CD4-positive, alpha-beta memory T cell (primary cell): ENCODE results near the gene PTCH1. TPM values are rescaled to one million over a fixed set of nuclear protein-coding genes. Genes with fewer than 3 reads are reported as not detected.

Experiments
- CTCF ChIA-PET: fragments of 350-600 bp; sonication (Branson Sonifier 250); formaldehyde crosslinking; loops from one replicate; lab custom pipeline; 2021; ENCODE audit warnings: inconsistent platforms; ENCODE audit not compliant: partially characterized antibody; lab: Charles Lee
- POLR2A ChIA-PET: fragments of 350-600 bp; sonication (Branson Sonifier 250); formaldehyde crosslinking; loops from one replicate; lab custom pipeline; 2021; ENCODE audit not compliant: partially characterized antibody; lab: Charles Lee
- DNase-seq, 5 donors: peaks; one replicate each; pipeline versions ENCODE4 v3.0.0 to v3.0.0-alpha.2; 2020 to 2022; ENCODE audit warnings: mixed read lengths in 1 of 5
- H3K27ac ChIP-seq: one replicate; pipeline ENCODE4 v1.7.0; 2013; ENCODE audit warnings: low read depth, low read length
- H3K27me3 ChIP-seq: 2 replicates; pipeline ENCODE4 v1.7.0; 2013; ENCODE audit warnings: mild to moderate bottlenecking, low read length, moderate library complexity; ENCODE audit not compliant: insufficient read depth
- H3K36me3 ChIP-seq: 2 replicates; pipeline ENCODE4 v1.7.0; 2013; ENCODE audit warnings: mild to moderate bottlenecking, low read length, moderate library complexity; ENCODE audit not compliant: insufficient read depth
- H3K4me1 ChIP-seq: 2 replicates; pipeline ENCODE4 v1.7.0; 2013; ENCODE audit warnings: mild to moderate bottlenecking, low read length, moderate library complexity; ENCODE audit not compliant: insufficient read depth
- H3K4me3 ChIP-seq, 2 donors: one replicate each; pipeline ENCODE4 v1.7.0; 2013; ENCODE audit warnings: low read length in 2 of 2, mild to moderate bottlenecking in 1 of 2
- H3K9me3 ChIP-seq, 2 donors: one replicate each; pipeline ENCODE4 v1.7.0; 2013; ENCODE audit warnings: low read length in 2 of 2, control low read depth in 1 of 2; ENCODE audit not compliant: control insufficient read depth in 1 of 2
- H3K27ac Mint-ChIP-seq, 7 donors: one replicate each; pipeline ENCODE4 v1.8.0; 2020 to 2021; ENCODE audit warnings: mixed read lengths in 7 of 7, mild to moderate bottlenecking in 6 of 7, inconsistent platforms in 3 of 7, moderate library complexity in 3 of 7
- H3K27me3 Mint-ChIP-seq, 2 donors: one replicate each; pipeline ENCODE4 v1.8.0; 2020 to 2021; ENCODE audit warnings: mixed read lengths in 2 of 2
- H3K36me3 Mint-ChIP-seq, 2 donors: one replicate each; pipeline ENCODE4 v1.8.0; 2020 to 2021; ENCODE audit warnings: mixed read lengths in 2 of 2, inconsistent platforms in 1 of 2, mild to moderate bottlenecking in 1 of 2
- H3K4me1 Mint-ChIP-seq, 4 donors: one replicate each; pipeline ENCODE4 v1.8.0; 2020 to 2021; ENCODE audit warnings: mixed read lengths in 4 of 4, mild to moderate bottlenecking in 1 of 4
- H3K4me3 Mint-ChIP-seq, 8 donors: one replicate each; pipeline ENCODE4 v1.8.0; 2020 to 2021; ENCODE audit warnings: mixed read lengths in 8 of 8, mild to moderate bottlenecking in 7 of 8, moderate library complexity in 6 of 8, inconsistent platforms in 3 of 8
- H3K9me3 Mint-ChIP-seq, 8 donors: one replicate each; pipeline ENCODE4 v1.8.0; 2020 to 2021; ENCODE audit warnings: mixed read lengths in 8 of 8, mild to moderate bottlenecking in 5 of 8, inconsistent platforms in 3 of 8, moderate library complexity in 1 of 8
- intact Hi-C: fragments of 100-400 bp; cut with micrococcal nuclease; formaldehyde crosslinking; loops from one replicate; pipeline ENCODE4 v1.15.1; 2023
- polyA plus RNA-seq, 2 donors: library from polyadenylated mRNA; unstranded; fragments of 300-500 nt; fragmentation: Illumina TruSeq; gene quantifications; one replicate each; pipeline ENCODE4 v1.2.3, GENCODE V29; 2021
- total RNA-seq, 2 experiments: library from RNA; stranded (reverse); gene quantifications; one replicate each; pipeline ENCODE4 v1.2.3, GENCODE V29; 2021

PTCH1 gene
- total RNA-seq (10 to 100 TPM; 18.8 to 23.0 TPM), polyA plus RNA-seq (10 to 100 TPM in 1 of 2 donors, 1 to 10 TPM in 1; 2.7 to 13.5 TPM)

GRCh38 chr9:95516734-95517558, at the start of gene PTCH1:
Gene PTCH1 (minus strand): TSS chr9:95516971.
- ChIA-PET POLR2A (interaction anchor here (1.6 kb wide), 1 partner anchor 10 kb away, joined by 10 read pairs; no protein-coding TSS in a partner anchor), CTCF (interaction anchor here (1.2 kb wide), 1 partner anchor 10 kb away, joined by 3 read pairs; no protein-coding TSS in a partner anchor)
- H3K36me3 Mint-ChIP-seq = peaks cover 0 to 2% of the 10 kb centered on the region in 2 donors
- peak within 1 kb of the TSS; percentile 91 to 99 (median 96) for H3K4me3 Mint-ChIP-seq
- Histone ChIP-seq H3K4me1 (peaks cover 16% of the 10 kb centered on the region), H3K27me3 (no peaks in the 10 kb centered on the region), H3K9me3 (no peaks in the 10 kb centered on the region), H3K27ac (no peak within 1 kb of the TSS), H3K36me3 (no peaks in the 10 kb centered on the region), H3K4me3 (peak within 1 kb of the TSS; percentile 34 to 57)
- H3K27ac Mint-ChIP-seq = peak within 1 kb of the TSS; percentile 49 to 92 (median 79)
- intact Hi-C loops = no loop called here
- H3K9me3 Mint-ChIP-seq = peaks cover 0 to 16% (median 8%) of the 10 kb centered on the region in 8 donors
- peaks cover 11 to 41% (median 19%) of the 10 kb centered on the region in 4 donors for H3K4me1 Mint-ChIP-seq
- H3K27me3 Mint-ChIP-seq = peaks cover 12 to 13% of the 10 kb centered on the region in 2 donors
- DNase-seq = peak; percentile 42 to 60 (median 44)

- DNase-seq = no peak
- H3K9me3 Mint-ChIP-seq = no peaks in the 10 kb centered on the region
- ChIA-PET POLR2A (no interaction called here), CTCF (no interaction called here)
- Histone ChIP-seq H3K27ac (no peak overlapping the region), H3K36me3 (no peaks in the 10 kb centered on the region), H3K9me3 (no peaks in the 10 kb centered on the region), H3K4me1 (peaks cover 3% of the 10 kb centered on the region), H3K4me3 (no peak overlapping the region), H3K27me3 (peaks cover 12% of the 10 kb centered on the region)
- peaks cover 2 to 17% (median 10%) of the 10 kb centered on the region in 4 donors for H3K4me1 Mint-ChIP-seq
- no peaks in the 10 kb centered on the region for H3K36me3 Mint-ChIP-seq
- no peak overlapping the region for H3K27ac Mint-ChIP-seq
- intact Hi-C loops = no loop called here
- H3K27me3 Mint-ChIP-seq = peaks cover 8 to 17% of the 10 kb centered on the region in 2 donors
- H3K4me3 Mint-ChIP-seq = no peak overlapping the region
Measured at GRCh38 chr9:95565982-95566381, 49.2 kb upstream of the PTCH1 start.

DNA sequence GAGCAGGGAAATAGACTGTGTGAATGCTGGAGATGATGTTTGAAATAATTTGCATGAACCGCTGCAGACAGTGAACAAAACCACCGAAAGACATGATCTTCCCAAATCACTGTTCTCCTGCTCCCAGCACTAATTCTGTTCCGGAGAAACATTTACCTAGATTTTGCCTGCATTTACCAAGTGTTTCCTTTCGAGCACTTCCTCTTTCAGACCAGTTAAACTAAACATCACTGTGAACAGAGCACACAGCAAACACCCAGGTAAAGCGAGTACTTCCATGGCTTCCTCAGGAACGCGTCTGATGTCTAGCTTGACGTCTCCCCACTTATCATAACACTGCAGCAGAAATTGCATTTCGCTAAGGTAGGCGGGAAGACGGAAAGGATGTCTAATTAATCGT, 45.1 kb upstream of the PTCH1 start:
- Mint-ChIP-seq H3K9me3 (peaks cover 0 to 3% (median 0%) of the 10 kb centered on the region in 8 donors), H3K4me1 (peaks cover 2 to 6% (median 4%) of the 10 kb centered on the region in 4 donors), H3K4me3 (peak overlapping the region in 2 of 8 donors; percentile 18 to 24), H3K36me3 (no peaks in the 10 kb centered on the region), H3K27me3 (peaks cover 5 to 9% of the 10 kb centered on the region in 2 donors), H3K27ac (no peak overlapping the region)
- H3K27me3 ChIP-seq = no peaks in the 10 kb centered on the region
- H3K9me3 ChIP-seq = no peaks in the 10 kb centered on the region
- no peaks in the 10 kb centered on the region for H3K4me1 ChIP-seq
- intact Hi-C loops = no loop called here
- H3K4me3 ChIP-seq = no peak overlapping the region
- no peak overlapping the region for H3K27ac ChIP-seq
- DNase-seq = no peak
- no peaks in the 10 kb centered on the region for H3K36me3 ChIP-seq
- POLR2A ChIA-PET = no interaction called here
- CTCF ChIA-PET = no interaction called here

DNA sequence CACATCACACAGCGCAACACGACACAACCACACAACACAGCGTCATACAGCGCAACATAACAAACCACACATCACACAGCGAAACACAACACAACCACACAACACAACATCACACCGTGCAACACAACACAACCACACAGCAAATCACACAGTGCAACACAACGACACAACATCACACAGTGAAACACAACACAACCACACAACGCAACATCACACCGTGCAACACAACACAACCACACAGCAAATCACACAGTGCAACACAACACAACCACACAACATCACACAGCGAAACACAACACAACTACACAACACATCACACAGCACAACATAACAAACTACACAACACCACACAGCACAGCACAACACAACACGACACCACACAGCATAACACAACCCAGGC, 40.4 kb upstream of the PTCH1 start:
- Histone ChIP-seq H3K9me3 (no peaks in the 10 kb centered on the region), H3K27me3 (peaks cover 5% of the 10 kb centered on the region), H3K4me3 (no peak overlapping the region), H3K4me1 (no peaks in the 10 kb centered on the region), H3K36me3 (no peaks in the 10 kb centered on the region), H3K27ac (no peak overlapping the region)
- POLR2A ChIA-PET = no interaction called here
- Mint-ChIP-seq H3K9me3 (peaks cover 0 to 3% (median 0%) of the 10 kb centered on the region in 8 donors), H3K27ac (no peak overlapping the region), H3K27me3 (peaks cover 15 to 25% of the 10 kb centered on the region in 2 donors), H3K4me3 (no peak overlapping the region), H3K4me1 (peaks cover 2 to 7% (median 4%) of the 10 kb centered on the region in 4 donors), H3K36me3 (no peaks in the 10 kb centered on the region)
- no peak for DNase-seq
- intact Hi-C loops = no loop called here
- CTCF ChIA-PET = no interaction called here

DNA sequence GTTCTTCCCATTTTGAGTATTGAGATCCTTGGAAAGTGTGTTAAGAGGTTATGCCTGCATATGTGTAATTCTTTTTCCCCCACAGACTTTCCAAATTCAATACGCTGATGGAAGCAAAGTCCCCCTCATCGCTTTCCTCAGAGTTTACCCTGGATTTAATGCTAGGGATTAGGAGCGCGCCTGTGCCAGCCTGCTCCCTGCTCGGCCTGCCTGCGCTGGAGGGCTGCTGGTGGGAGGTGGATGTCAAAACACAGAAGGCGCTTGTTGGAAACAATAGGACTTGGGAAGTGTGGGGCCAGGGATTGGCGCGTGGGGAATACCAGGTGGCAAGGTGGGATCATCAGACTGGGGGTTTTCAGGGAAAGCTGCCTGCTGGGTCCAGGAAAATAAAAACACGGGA, 39.8 kb upstream of the PTCH1 start:
- no peaks in the 10 kb centered on the region for H3K9me3 ChIP-seq
- POLR2A ChIA-PET = no interaction called here
- H3K4me1 ChIP-seq = no peaks in the 10 kb centered on the region
- peaks cover 0 to 4% (median 1%) of the 10 kb centered on the region in 4 donors for H3K4me1 Mint-ChIP-seq
- H3K4me3 Mint-ChIP-seq = no peak overlapping the region
- peaks cover 18 to 27% of the 10 kb centered on the region in 2 donors for H3K27me3 Mint-ChIP-seq
- intact Hi-C loops = no loop called here
- H3K36me3 Mint-ChIP-seq = no peaks in the 10 kb centered on the region
- no peak overlapping the region for H3K27ac Mint-ChIP-seq
- H3K36me3 ChIP-seq = no peaks in the 10 kb centered on the region
- no peak overlapping the region for H3K4me3 ChIP-seq
- no peak for DNase-seq
- H3K27me3 ChIP-seq = peaks cover 5% of the 10 kb centered on the region
- H3K9me3 Mint-ChIP-seq = peaks cover 0 to 3% (median 0%) of the 10 kb centered on the region in 8 donors
- H3K27ac ChIP-seq = no peak overlapping the region
- CTCF ChIA-PET = no interaction called here

GRCh38 chr9:95552814-95553546, 36.2 kb upstream of the PTCH1 start:
- CTCF ChIA-PET = no interaction called here
- DNase-seq = peak in 1 of 5 donors; percentile 12
- Histone ChIP-seq H3K36me3 (no peaks in the 10 kb centered on the region), H3K4me1 (no peaks in the 10 kb centered on the region), H3K27me3 (peaks cover 5% of the 10 kb centered on the region), H3K9me3 (no peaks in the 10 kb centered on the region), H3K27ac (no peak overlapping the region), H3K4me3 (no peak overlapping the region)
- Mint-ChIP-seq H3K4me3 (peak overlapping the region in 1 of 8 donors; percentile 21), H3K36me3 (no peaks in the 10 kb centered on the region), H3K27me3 (peaks cover 23 to 32% of the 10 kb centered on the region in 2 donors), H3K4me1 (peaks cover 0 to 4% (median 1%) of the 10 kb centered on the region in 4 donors), H3K27ac (no peak overlapping the region), H3K9me3 (peaks cover 0 to 3% (median 0%) of the 10 kb centered on the region in 8 donors)
- POLR2A ChIA-PET = no interaction called here
- intact Hi-C loops = no loop called here

DNA sequence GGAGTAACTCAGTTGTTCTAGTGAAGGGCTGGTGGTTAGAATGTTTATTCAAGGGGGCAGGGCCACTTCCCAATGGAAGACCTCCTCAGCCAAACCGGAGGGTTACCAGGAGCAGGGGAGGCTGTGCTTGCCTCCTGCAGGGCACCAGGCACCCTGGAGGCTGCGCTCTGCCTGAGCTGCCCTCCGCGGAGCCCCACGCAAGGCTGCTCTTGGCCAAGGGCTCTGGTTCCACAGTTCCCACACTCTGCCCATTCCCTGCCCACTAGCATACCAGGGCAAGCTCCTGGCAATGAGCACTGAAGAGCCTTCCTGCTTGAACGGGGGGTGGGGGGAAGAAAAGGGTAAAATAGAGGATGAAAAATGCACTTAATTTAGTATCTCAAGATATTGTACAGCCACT, 35.5 kb upstream of the PTCH1 start:
- H3K27me3 ChIP-seq = peaks cover 5% of the 10 kb centered on the region
- POLR2A ChIA-PET = no interaction called here
- Mint-ChIP-seq H3K4me1 (peaks cover 0 to 3% (median under 1%) of the 10 kb centered on the region in 4 donors), H3K4me3 (no peak overlapping the region), H3K9me3 (peaks cover 0 to 1% (median 0%) of the 10 kb centered on the region in 8 donors), H3K27ac (peak overlapping the region in 1 of 7 donors; percentile 8), H3K36me3 (no peaks in the 10 kb centered on the region), H3K27me3 (peaks cover 23 to 31% of the 10 kb centered on the region in 2 donors)
- intact Hi-C loops = no loop called here
- no peaks in the 10 kb centered on the region for H3K4me1 ChIP-seq
- H3K36me3 ChIP-seq = no peaks in the 10 kb centered on the region
- CTCF ChIA-PET = no interaction called here
- H3K27ac ChIP-seq = no peak overlapping the region
- no peak for DNase-seq
- H3K4me3 ChIP-seq = no peak overlapping the region
- H3K9me3 ChIP-seq = no peaks in the 10 kb centered on the region
